ENCODE measurements around the gene DNAH7.

Gene DNAH7

GRCh38 chr2:195769975-195770374 lies 298.7 kb downstream of the DNAH7 start:
- Histone ChIP-seq H3K4me1 (no peaks in the 10 kb centered on the region), H3K36me3 (ENCODE audit: control insufficient read depth, insufficient read depth, low read length) (no peaks in the 10 kb centered on the region), H3K9ac (no peak overlapping the region), H3K4me3 (ENCODE audit: low read depth, low read length) (no peak overlapping the region), H3K27ac (no peak overlapping the region), H3K4me2 (ENCODE audit: low read length) (no peak overlapping the region), H3K79me2 (no peaks in the 10 kb centered on the region), H2AFZ (no peak overlapping the region), H3K27me3 (ENCODE audit: control insufficient read depth, insufficient read depth, low read length) (no peaks in the 10 kb centered on the region), H3K9me3 (ENCODE audit: control insufficient read depth, low read length) (peaks cover under 1% of the 10 kb centered on the region)
- no peak for TF ChIP-seq CTCF (IDR thresholded peaks at IDR 0.05)

- no peak for TF ChIP-seq CTCF (IDR thresholded peaks at IDR 0.05)
- no peaks in the 10 kb centered on the region for H3K36me3 ChIP-seq (ENCODE audit: control insufficient read depth, insufficient read depth, low read length)
- peaks cover 2% of the 10 kb centered on the region for H3K9me3 ChIP-seq (ENCODE audit: control insufficient read depth, low read length)
- H3K79me2 ChIP-seq: no peaks in the 10 kb centered on the region
- no peaks in the 10 kb centered on the region for H3K4me1 ChIP-seq
- no peaks in the 10 kb centered on the region for H3K27me3 ChIP-seq (ENCODE audit: control insufficient read depth, insufficient read depth, low read length)
- H3K9ac ChIP-seq: no peak overlapping the region
- no peak overlapping the region for H3K4me3 ChIP-seq (ENCODE audit: low read depth, low read length)
- no peak overlapping the region for H2AFZ ChIP-seq
- no peak overlapping the region for H3K27ac ChIP-seq
- H3K4me2 ChIP-seq (ENCODE audit: low read length): no peak overlapping the region
Measured at GRCh38 chr2:195768431-195768830, 300.2 kb downstream of the DNAH7 start.

- H3K27ac ChIP-seq: no peak overlapping the region
- H3K4me3 ChIP-seq (ENCODE audit: low read depth, low read length): no peak overlapping the region
- H3K9ac ChIP-seq: no peak overlapping the region
- no peaks in the 10 kb centered on the region for H3K27me3 ChIP-seq (ENCODE audit: control insufficient read depth, insufficient read depth, low read length)
- no peaks in the 10 kb centered on the region for H3K36me3 ChIP-seq (ENCODE audit: control insufficient read depth, insufficient read depth, low read length)
- H3K4me1 ChIP-seq: no peaks in the 10 kb centered on the region
- H3K9me3 ChIP-seq (ENCODE audit: control insufficient read depth, low read length): peaks cover 2% of the 10 kb centered on the region
- H3K4me2 ChIP-seq (ENCODE audit: low read length): no peak overlapping the region
- H3K79me2 ChIP-seq: no peaks in the 10 kb centered on the region
- TF ChIP-seq CTCF (IDR thresholded peaks at IDR 0.05): no peak
- no peak overlapping the region for H2AFZ ChIP-seq
Measured at GRCh38 chr2:195766691-195767090, 301.9 kb downstream of the DNAH7 start.

GRCh38 chr2:195763866-195764265 lies 304.8 kb downstream of the DNAH7 start:
- Histone ChIP-seq H3K4me2 (ENCODE audit: low read length) (no peak overlapping the region), H3K79me2 (no peaks in the 10 kb centered on the region), H3K4me3 (ENCODE audit: low read depth, low read length) (no peak overlapping the region), H3K27me3 (ENCODE audit: control insufficient read depth, insufficient read depth, low read length) (no peaks in the 10 kb centered on the region), H3K27ac (no peak overlapping the region), H3K9me3 (ENCODE audit: control insufficient read depth, low read length) (peaks cover 2% of the 10 kb centered on the region), H3K4me1 (no peaks in the 10 kb centered on the region), H3K36me3 (ENCODE audit: control insufficient read depth, insufficient read depth, low read length) (no peaks in the 10 kb centered on the region), H2AFZ (no peak overlapping the region), H3K9ac (no peak overlapping the region)
- no peak for TF ChIP-seq CTCF (IDR thresholded peaks at IDR 0.05)

- Histone ChIP-seq H3K4me2 (ENCODE audit: low read length) (no peak overlapping the region), H3K27ac (no peak overlapping the region), H3K4me1 (no peaks in the 10 kb centered on the region), H3K4me3 (ENCODE audit: low read depth, low read length) (no peak overlapping the region), H3K9me3 (ENCODE audit: control insufficient read depth, low read length) (peaks cover 1% of the 10 kb centered on the region), H3K36me3 (ENCODE audit: control insufficient read depth, insufficient read depth, low read length) (no peaks in the 10 kb centered on the region), H3K9ac (no peak overlapping the region), H2AFZ (no peak overlapping the region), H3K27me3 (ENCODE audit: control insufficient read depth, insufficient read depth, low read length) (no peaks in the 10 kb centered on the region), H3K79me2 (no peaks in the 10 kb centered on the region)
- TF ChIP-seq CTCF (IDR thresholded peaks at IDR 0.05): no peak
Measured at GRCh38 chr2:195759877-195760276, 308.8 kb downstream of the DNAH7 start.

All from parathyroid adenoma (tissue), 2 donors.